ENCODE data around the gene MRPL53. TPM values are rescaled to one million over a fixed set of nuclear protein-coding genes. Genes with fewer than 3 reads are reported as not detected.

Gene MRPL53
- total RNA-seq, 1 experiment from 2014 or later, result 52.1 TPM

- ChIA-PET POLR2A (no interaction called here), CTCF (interaction anchor here (2.0 kb wide), 1 partner anchor 12 kb away, joined by 8 read pairs; no protein-coding TSS in a partner anchor)
- no peaks in the 10 kb centered on the region for H3K27me3 Mint-ChIP-seq (ENCODE audit: low read depth)
- H3K9me3 Mint-ChIP-seq, result no peaks in the 10 kb centered on the region
- H3K36me3 Mint-ChIP-seq, result peaks cover 9% of the 10 kb centered on the region
- DNase-seq (ENCODE audit: low spot score) (no peak), ATAC-seq (no peak)
- H3K4me3 Mint-ChIP-seq, result peak overlapping the region; percentile 3; the same call in 1 of the 2 replicates
- TF ChIP-seq CBFB (CRISPR knock-in tag; IDR thresholded peaks at IDR 0.05; ENCODE audit: low read depth), result no peak
- TF ChIP-seq AFF4 (CRISPR knock-in tag; IDR thresholded peaks at IDR 0.05; ENCODE audit: borderline replicate concordance), result no peak
- no peak for TF ChIP-seq ZNF416 (CRISPR knock-in tag; IDR thresholded peaks at IDR 0.05)
- no peak for TF ChIP-seq ATF1 (CRISPR knock-in tag; IDR thresholded peaks at IDR 0.05)
- TF ChIP-seq ATF2 (CRISPR knock-in tag; IDR thresholded peaks at IDR 0.05; ENCODE audit: borderline replicate concordance, low read depth), result no peak
- TF ChIP-seq ZNF263 (CRISPR knock-in tag; IDR thresholded peaks at IDR 0.05; ENCODE audit: low read depth), result no peak
- no peak for TF ChIP-seq ATF3 (CRISPR knock-in tag; conservative IDR thresholded peaks at IDR 0.05)
- no peak for TF ChIP-seq NFATC4 (CRISPR knock-in tag; IDR thresholded peaks at IDR 0.05)
- no peak for TF ChIP-seq USF2 (CRISPR knock-in tag; IDR thresholded peaks at IDR 0.05)
- no peak for TF ChIP-seq PRDM15 (CRISPR knock-in tag; IDR thresholded peaks at IDR 0.05)
- no peak for TF ChIP-seq CREB1 (CRISPR knock-in tag; IDR thresholded peaks at IDR 0.05)
- no peak for TF ChIP-seq GABPB1 (CRISPR knock-in tag; IDR thresholded peaks at IDR 0.05)
- TF ChIP-seq CTCF (IDR thresholded peaks at IDR 0.05), result no peak
- TF ChIP-seq MLX (CRISPR knock-in tag; IDR thresholded peaks at IDR 0.05), result no peak
- no peak for TF ChIP-seq EMX1 (CRISPR knock-in tag; IDR thresholded peaks at IDR 0.05)
- peaks cover 20% of the 10 kb centered on the region for H3K4me1 Mint-ChIP-seq
- H3K27ac Mint-ChIP-seq, result no peak overlapping the region
These were observed 9.7 kb downstream of the MRPL53 start for GRCh38 chr2:74462786-74463105.

All from WTC11 (cell line).